ENCODE data around the gene PNMA8A.
A peak's percentile ranks its signal among the peaks of the same experiment; 100 is the strongest.

The PNMA8A gene

DNA sequence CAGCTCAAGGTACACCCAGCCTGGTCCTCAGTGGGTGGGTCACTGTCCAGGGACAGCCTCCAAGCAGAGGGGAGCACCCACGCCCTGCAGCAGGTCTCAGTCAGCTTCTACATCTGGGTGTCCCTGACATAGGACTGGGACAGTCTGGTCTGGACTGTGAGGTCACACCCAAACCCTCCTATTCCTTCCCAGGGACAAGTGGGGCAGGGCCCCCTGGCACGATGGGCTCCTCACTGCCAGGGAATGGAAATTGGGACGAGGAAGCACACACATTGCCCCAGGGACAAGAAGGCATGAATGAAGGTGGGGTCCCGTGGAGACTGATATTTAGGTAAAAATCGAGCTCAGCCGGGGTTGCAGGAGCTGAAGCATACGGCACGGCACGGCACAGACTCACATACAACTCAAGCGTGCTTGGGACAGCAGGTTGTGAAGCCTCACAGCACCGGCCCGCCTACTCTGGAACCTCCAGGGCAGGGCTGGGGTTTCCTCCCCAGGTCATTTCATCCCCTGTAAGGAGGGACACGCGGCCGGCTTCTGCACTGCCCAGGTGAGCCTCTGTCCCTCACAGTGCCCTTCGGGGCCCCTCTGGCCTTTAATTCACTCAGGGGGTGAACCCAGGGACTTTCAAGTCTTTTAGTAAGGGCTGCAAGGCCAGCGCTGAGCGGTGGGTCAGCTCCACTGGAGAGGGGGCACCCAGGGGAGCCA is 20.8 kb upstream of the PNMA8A start:
- no peak for DNase-seq

DNA sequence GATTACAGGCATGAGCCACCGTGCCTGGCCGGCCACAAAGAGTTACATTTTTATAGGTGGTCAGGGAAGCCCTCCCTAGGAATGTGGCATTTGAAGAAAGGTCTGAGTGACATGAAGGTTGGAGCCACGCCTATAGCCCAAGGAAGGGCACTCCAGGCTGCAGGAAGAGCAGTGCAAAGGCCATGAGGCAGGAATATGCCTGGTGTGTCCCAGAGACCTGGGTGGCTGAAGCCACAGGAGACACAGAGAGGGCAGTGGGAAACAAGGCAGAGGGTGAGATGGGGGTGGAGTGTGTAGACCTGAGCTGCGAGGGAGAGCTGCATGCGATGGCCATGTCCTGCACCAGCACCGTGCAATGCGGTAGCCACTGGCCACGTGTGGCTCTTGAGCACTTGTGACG is 19.4 kb upstream of the PNMA8A start:
- no peak for DNase-seq

DNA sequence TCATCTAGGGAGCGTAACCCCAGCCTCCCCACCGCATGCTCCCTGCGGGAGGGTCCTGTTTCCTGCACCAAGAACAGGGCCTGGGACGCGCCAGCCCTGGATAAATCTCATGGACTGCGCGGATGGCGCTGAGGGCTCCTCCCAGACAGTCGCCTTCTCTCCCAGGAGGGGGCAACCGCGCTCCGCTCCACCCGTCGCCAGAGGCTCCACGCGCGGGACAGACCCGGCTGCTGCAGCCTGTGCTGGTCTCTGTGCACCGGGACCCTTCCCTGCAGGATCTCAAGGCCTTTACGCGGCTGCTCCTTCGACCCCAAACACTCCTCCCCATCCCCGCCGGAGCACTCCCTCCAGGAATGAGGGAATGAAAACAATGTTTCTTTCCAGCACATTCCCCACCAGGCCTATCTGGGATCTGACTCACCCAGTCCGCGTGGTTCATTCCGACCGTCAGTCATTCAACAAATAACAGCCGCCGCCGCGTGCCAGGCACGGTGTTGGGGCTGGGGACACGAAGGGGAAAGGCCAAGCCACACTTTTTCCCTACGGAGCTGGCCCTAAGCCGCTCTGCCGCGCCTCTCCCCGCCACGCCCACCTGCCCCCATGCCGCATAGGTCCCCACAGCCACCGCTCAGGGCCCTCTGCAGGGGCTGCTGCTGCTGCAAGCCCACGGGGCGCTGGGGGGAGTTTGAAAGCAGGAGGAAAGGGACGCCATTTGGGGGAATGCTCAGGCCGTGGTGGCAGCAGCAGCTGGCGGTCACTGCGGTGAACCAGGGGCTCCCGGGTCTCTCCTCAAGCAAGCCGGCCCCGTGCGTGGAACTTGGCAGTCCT is 18.3 kb upstream of the PNMA8A start:
- no peak for DNase-seq

DNA sequence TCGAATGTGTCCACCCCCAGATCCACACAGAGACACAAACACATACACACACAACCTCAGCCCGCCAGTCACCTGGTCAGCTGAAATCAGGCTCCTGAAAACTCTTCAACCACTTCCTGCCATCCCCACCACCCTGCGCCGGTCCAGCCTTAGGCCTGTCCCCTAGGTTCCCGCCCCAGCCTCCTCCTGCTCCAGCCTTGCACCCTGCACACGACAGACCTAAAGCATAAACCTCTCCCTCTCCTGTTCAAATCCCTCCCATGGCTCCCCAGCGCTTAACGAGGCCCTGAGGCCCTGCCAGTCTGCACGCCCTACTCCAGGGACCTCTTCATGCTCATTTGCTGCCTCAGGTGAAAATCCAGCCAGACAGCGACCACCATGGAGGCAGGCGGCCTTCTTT is 17.2 kb upstream of the PNMA8A start:
- DNase-seq = no peak

DNA sequence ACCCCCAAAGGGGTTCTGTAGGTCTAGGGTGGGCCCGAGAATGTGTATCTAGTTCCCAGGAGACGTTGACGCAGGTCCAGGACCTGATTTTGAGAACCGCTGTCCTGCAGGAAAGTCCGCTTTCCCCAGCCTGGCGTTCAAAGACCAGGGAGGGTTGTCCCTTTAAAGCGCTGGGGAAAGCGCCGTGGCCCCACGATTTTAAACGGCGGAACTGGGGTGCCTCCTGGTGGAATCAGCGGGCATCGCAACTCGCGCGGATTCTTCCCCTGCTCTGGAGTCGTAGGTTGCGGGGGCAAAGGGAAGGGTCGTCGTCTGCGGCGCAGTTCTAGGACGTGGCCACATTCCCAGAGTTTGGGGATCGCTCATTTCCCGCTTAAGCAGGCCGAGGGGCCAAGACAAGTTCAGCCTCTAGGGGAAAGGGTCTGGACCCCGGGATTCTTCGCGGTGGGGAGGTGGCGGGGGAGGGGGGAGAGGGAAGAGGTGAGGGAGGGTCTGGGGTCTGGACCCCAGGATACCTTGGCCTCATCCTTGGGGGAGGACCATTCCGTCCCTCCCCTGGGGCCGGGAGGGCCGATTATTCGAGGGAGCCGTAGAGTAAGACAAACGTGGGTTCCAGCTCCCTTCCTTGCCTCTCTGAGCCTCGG is 16.6 kb upstream of the PNMA8A start:
- peak; percentile 44 for DNase-seq

DNA sequence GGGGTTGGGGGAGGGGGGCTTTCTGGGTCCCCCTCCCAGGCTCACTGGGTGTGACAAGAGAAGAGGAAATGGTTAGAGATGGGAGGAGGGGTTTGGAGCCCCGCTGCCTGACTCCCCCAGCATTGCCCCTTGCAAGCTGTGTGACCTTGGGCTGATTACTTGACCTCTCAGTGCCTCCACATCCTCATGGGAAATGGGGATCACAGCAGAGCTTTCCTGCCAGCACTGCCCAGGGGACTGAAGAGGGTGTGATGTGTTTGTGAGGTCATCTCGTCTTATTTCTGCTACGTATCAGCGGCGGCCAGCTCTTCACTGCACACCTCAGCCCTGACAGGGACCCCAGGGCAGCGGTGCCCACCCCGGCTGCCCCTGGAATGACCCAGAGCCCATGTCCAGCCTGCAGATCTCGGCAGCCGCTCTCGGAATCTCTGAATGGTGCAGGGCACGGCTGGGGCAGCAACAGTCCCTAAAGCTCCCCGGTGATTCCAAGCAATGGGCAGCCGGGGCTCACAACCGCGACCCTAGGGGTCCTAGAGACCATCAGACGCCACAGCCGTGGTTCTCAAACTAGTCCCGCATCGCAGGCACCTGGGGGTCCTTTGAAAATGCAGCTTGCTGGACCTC is 15.9 kb upstream of the PNMA8A start:
- no peak for DNase-seq

DNA sequence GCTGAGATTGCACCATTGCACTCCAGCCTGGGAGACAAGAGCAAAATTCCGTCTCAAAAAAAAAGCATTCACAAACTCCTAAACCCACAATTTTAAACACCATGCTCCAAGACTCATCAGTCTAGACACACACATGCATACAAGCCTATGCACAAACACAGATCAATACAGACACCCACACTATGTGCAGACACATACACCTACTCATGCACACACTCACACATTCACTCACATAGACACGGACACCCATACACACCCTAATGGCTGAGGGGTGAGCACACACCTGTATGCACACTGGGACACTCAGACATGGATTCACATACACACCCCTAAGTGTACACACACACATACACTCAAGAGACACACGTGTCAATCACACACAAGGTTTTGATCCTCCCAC is 15.0 kb upstream of the PNMA8A start:
- no peak for DNase-seq

DNA sequence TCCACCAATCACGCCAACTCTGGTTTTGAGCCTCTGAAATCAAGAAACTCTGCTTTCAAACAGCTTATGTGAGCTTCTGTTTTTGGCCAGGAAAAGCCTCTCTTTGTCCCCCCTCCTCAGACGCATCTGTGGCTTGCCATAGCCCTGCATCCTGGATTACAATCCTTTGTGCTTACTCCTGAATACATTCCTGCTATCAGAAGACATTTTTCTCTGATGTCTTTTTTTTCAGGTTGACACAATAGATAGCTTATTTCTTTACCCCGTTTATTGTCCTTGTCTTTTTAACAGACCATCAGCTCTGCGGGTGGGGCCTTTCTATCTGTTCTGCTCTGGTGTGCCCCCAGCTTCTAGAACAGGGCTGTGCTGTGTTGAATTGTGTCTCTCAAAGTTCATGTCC is 13.3 kb upstream of the PNMA8A start:
- DNase-seq = no peak

DNA sequence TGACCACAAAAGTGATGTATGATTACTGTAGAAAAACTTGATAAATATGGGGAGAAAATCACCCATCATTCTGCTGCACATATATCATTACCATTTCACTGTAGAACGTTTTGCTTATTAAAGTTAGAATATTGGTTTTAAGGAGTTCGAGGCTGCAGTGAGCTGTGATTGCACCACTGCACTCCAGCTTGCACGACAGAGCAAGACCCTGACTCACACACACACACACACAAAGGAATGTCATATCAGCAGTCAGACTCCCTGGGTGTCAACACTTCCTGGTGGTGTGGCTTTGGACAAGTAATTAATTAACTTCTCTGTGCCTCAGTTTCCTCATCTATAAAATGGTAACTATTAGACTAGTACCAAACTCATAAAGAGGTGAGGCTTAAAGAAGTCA is 11.3 kb upstream of the PNMA8A start:
- DNase-seq = no peak

DNA sequence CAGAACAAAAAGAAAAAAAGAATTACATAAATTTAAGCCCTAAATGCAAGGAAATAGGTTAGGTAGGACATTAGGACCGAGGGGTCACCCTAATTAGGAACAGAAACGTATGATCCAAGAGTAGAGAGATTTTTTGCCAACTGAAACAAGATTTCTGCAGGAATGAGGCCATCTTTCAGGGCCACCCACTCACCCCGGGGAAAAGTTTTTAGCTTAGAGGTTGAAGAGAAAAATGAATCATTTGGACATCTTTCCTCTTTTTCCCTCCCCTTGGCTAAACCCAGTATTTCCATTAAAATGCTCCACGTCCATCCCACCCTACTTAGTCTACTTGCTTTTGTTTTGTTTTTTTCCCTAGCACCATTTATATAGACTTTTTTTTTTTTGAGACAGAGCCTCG is 10.6 kb upstream of the PNMA8A start:
- DNase-seq = no peak

DNA sequence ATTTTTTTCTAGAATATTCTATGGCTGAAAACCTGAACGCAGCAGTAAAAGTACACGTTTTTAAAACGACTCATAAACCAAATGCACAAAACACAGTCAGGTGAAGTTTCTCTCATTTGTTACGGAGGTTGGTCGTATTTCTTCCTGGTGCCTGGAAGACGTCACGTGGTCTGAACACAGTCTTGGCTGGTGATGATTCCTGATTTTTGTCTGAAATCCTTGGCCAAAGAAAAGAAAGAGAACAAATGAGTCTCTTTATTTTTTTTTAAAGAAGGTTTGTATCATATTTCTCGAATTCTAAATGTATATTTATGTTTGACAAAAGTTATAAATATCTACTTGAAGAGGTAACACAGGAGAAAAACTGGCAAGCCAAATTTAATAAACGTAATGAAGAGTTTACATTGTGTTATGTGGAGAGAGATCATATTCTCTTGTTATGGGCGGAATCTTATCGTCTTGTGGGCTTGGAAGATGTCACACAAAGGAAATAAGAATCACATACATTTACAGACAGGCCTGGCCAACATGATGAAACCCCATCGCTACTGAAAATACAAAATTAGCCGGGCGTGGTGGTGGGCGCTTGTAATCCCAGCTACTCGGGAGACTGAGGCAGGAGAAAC is 10.0 kb upstream of the PNMA8A start:
- DNase-seq = no peak

DNA sequence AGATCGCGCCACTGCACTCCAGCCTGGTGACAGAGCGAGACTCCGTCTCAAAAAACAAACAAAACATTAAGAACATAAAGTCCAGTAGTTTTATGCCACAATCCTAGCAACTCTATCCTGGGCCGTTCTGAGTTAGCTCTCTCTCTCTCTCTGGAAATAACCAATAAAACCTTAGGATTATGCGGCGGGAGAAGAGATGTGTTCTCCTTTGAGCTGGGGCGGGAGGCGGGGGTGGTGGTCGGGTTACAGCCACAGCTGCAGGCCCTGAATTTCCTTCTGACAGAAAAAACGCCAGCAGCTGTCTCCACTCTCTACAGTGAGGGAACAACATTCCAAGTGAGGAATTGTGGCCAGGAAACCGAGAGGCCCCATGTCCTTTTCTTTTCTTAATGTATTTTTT is 9.1 kb upstream of the PNMA8A start:
- no peak for DNase-seq

DNA sequence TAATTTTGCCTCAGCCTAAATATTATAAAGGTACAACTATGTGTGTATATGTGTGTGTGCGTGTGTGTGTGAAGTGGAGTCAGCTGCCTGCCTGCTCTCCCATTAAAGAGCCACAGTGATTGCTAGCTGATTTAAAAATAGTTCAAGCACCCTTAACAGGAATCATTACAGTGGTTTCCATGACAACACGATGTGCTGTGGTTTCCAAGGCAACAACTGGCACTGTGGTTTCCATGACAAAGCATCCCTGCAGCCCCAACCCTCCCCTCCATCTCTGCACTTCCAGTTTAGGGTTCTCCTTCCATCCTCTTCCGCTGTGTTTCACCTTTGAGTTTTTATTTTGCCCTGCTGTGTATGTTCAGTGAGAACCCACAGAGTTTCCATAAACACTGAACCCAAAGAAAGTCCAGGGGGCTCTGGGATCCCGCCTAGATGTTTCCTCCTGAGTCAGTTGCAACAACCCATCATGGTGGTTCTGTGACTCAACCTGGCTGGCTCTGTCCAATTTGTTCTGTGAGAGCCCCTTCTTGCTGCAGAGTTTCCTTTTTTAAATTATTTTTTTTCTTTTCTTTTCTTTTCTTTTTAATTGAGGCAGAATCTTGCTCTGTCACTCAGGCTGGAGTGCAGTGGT is 7.1 kb upstream of the PNMA8A start:
- peak; percentile 20 for DNase-seq

DNA sequence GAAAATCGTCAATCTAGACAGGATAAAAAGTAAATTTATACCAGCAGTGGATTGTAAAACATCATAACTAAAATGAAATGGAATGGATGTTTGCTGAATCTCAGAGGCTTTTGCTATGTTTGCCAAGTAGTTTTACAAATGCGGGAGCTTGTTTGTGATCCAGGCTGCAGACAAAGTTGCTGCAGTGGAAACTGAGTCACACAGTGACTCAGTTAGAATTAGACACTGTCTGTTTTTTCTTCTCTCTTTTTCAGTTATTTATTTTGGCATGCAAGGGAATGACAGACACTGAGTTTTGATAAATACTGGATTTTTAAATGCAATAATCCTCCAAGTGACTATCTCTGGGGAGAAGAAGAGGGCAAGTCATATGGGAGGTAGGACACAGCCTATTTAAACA is 4.6 kb upstream of the PNMA8A start:
- no peak for DNase-seq

DNA sequence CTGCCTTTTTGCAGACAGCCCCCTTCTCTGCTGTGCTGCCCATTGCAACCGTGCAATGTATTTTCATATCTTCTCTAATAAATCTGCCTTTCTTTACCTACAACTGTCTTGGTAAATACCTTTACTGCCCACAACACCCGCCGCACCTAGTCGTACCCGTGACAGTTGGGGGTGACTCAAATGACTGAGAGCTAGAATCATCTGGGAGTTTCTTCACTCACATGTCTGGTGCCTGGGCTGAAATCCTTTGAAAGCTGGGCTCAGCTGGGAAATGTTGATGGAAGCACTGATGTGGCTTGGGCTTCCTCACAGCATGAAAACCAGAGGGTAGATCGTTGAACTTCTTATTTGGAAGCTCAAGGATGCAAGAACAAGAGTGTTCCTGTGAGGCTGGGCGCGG is 2.8 kb upstream of the PNMA8A start:
- DNase-seq = no peak

DNA sequence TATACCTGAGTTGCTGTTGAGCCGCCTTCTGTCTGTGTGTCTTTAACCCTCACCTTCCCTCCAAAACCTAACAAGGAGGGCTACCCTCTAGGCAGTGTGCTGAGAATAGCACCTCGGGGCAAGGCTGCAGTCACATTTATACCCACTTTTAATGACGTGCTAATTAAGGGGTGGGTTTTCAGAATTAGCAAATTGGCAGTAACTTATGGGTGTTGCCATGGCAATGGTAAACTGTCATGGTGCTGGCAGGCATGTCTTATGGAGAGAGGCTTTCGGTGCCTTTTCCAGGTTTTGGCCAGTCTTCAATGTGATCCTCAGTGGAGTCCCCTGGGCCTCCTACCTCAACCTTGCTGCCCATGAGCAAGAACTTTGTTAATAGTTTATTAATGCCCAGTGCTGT is 1.2 kb upstream of the PNMA8A start:
- no peak for DNase-seq

DNA sequence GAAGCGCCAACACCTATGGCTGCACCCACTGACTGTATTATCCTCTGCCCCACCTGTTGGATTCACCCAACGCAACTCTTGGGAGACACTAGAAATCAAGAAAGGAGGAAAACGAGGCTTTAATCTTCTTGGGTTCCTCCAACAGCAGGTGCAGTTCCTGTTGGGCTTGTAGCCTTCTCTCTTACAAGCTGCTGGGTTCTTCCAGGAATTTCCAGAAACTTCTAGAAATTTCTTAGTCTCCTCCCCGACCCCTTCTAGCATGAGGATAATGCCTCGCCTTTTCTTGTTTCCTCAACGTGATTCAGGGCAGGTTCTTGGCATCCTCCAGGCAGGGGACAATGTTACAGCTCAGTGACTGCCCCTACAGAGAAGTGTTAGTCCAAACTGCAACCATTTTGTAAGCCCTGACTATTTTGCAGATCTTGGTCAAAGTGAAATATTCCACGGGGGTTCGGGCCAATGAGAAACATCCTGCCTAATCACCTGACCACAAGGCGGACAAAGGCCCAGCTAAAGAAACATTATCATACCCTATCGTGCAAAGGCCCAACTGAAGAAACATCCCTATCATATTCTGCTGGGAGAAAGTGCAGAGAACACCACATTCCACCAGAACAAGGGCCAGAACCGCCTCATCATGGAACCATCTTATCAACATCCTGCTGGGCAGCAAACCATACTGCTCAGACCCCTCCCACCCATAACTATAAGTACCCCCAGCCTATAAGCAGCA is 614 bp upstream of the PNMA8A start:
- DNase-seq = no peak

DNA sequence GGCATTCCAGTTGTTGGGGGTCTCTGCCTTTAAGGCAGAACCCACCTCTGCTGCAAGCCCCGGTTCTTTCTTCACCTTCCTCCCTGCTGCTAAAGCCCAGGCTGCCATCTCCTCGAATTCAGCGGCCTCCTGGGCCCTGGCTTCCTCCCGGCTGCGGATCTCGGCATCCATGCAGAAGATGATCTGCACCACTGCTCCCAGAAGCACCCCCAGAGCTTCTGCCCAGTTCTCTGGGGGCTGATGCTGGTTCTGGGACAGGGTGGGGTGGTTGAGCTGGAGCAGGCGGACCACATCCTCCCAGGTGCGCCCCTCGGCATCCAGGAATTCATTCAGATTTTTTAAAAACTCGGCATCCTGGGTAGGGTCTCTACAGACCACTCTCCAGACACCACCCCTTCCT is 987 bp downstream of the PNMA8A start:
- DNase-seq = no peak

DNA sequence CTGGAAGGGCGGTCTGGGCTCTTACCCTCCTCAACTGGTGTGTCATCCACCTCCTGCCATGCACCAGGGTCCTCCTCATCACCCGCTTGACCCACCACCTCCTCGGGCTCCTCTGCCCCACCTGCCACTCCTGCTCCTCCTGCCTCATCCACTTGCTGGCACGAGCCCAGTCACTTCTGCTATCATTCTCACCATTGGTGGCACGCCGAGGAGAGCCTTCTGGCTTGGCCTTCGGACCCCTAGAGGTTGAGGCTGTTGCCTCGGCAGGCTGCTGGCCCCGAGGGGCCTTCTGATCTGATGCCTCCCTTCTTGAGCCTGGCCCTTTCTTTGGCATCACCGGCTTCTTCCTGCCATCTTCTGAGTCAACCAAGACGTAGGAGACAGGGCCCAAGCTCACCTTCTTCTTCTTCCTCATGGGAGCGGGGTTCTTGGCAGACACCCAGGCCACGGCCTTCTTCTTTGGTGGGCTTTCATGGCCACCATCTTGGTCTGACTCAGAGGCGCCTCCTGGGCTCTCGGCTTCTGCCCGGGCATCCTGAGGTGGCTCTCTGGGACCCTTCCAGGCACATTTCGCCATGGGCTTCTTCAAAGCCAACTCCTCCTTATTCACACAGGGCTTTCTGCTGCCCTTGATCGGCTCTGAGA is 1.7 kb downstream of the PNMA8A start:
- no peak for DNase-seq

DNA sequence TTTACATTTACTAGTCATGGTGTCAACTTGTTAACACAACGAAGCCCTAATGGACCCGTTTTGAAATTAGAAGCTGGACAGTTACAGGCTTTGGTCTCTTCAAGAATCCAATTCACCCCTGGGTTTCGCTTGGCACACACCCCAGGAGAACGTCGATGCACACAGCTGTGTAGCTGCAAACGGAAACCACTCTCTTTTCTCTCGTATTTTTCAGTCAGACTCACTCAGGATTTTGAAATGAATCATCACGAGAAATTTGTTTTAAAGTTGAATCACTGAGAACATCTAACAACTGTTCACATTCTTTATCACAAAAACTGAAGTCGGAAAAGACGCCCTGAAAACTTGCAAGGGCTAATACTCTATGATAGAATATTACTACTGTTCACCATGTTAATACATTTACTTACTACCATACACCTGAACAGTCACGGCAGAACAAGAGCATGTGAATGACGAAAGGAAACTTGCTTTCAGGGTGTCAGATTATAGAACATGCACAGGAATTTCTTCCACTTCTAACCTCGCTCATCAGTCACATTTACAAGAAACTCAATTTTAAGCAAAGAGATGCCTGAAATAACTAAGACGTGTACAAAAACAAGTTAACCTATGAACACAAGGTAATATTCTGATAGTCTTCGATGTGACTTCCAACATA is 4.7 kb downstream of the PNMA8A start:
- DNase-seq = no peak

DNA sequence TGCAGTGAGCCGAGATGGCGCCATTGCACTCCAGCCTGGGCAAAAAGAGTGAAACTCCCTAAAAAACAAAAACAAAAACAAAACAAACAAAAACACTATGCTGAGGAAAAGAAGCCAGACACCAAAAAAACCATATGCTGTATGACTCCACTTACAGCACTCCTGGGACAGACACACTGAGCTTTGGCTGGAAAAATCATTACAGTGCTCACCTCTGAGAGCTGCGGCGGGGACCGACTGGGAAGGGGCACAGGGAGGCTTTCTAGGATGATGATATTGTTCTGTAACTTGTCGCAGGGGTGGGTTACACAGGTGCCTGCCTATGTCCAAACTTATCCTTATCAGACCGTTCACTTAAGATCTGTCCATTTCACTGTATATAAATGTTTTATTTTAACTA is 7.8 kb downstream of the PNMA8A start:
- no peak for DNase-seq

All from NCI-H510A (cell line).